HepG2 (cell line): ENCODE data around the gene CRIP1. TPM values are rescaled to one million over a fixed set of nuclear protein-coding genes. Genes with fewer than 3 reads are reported as not detected.

Experiments
- ATAC-seq: fragments of 200-7000 bp; cut with Tn5 transposase; 3 replicates; pipeline ENCODE4 v1.9.1; 2020; ENCODE audit warnings: mild to moderate bottlenecking, moderate library complexity
- BruUV-seq: library from RNA; stranded (reverse); fragments of 400-500 nt; replicated peaks from 2 replicates; lab custom pipeline; 2021; lab: Mats Ljungman, UMichigan
- CTCF ChIA-PET: fragments of 300-600 bp; formaldehyde crosslinking; extraction: SDS; loops from one replicate; lab custom pipeline; 2021; ENCODE audit warnings: low total read pairs, inconsistent platforms, low intra/inter-chr PET ratio; lab: Yijun Ruan, JAX
- POLR2A ChIA-PET: fragments of 350-600 bp; sonication (Branson Sonifier 250); formaldehyde crosslinking; loops from one replicate; lab custom pipeline; 2020; ENCODE audit warnings: antibody characterized with exemption, inconsistent platforms; lab: Yijun Ruan, JAX
- DNase-seq: peaks from one replicate; pipeline ENCODE4 v3.0.0-alpha.2; 2015; ENCODE audit warnings: low spot score
- FAIRE-seq: peaks from 3 replicates; lab custom pipeline; 2011; peaks lifted over from hg19 to GRCh38; lab: Jason Lieb, UNC
- H2AFZ ChIP-seq: one replicate; pipeline ENCODE4 v1.6.1; 2011; ENCODE audit warnings: low read length, inconsistent platforms
- H3K27ac ChIP-seq: fragments of 300-600 bp; 3 replicates; pipeline ENCODE4 v1.8.0; 2011; ENCODE audit warnings: mixed run types, mild to moderate bottlenecking, mixed read lengths, low read length, inconsistent platforms; ENCODE audit not compliant: insufficient read depth; ENCODE audit errors: extremely low read length
- H3K27me3 ChIP-seq, 2 experiments: fragments of 200-600 bp in 1 of 2; 2 replicates in 1 of 2; 3 replicates in 1 of 2; pipeline versions ENCODE4 v1.6.0 to v1.8.0; 2011; ENCODE audit warnings: low read length in 2 of 2, mild to moderate bottlenecking in 2 of 2, moderate library complexity in 2 of 2, inconsistent platforms in 1 of 2; ENCODE audit not compliant: insufficient read depth in 2 of 2, control insufficient read depth in 1 of 2
- H3K36me3 ChIP-seq, 2 experiments: fragments of 200-600 bp in 1 of 2; replicated peaks in 1 of 2; 2 replicates in 1 of 2; 3 replicates in 1 of 2; pipeline versions ENCODE4 v1.5.1 to v1.8.0; 2011; ENCODE audit warnings: low read length in 2 of 2, inconsistent platforms in 1 of 2; ENCODE audit not compliant: insufficient read depth in 2 of 2, control insufficient read depth in 1 of 2
- H3K4me1 ChIP-seq: 2 replicates; pipeline ENCODE4 v1.5.1; 2012; ENCODE audit warnings: low read length, inconsistent platforms; ENCODE audit not compliant: insufficient read depth
- H3K4me2 ChIP-seq: 2 replicates; pipeline ENCODE4 v1.6.0; 2011; ENCODE audit warnings: low read depth, low read length, inconsistent platforms
- H3K4me3 ChIP-seq, 3 experiments: fragments of 200-600 bp in 1 of 3; sonication (generic), shearing (Covaris generic) in 1 of 3; replicated peaks in 1 of 3; 2 replicates each; pipeline ENCODE4 v1.5.1; 2011 to 2016; ENCODE audit warnings: low read length in 3 of 3, inconsistent platforms in 2 of 3, low read depth in 2 of 3, mild to moderate bottlenecking in 2 of 3, control low read depth in 1 of 3, mixed read lengths in 1 of 3; ENCODE audit not compliant: insufficient read depth in 1 of 3
- H3K79me2 ChIP-seq: one replicate; pipeline ENCODE4 v1.6.1; 2011; ENCODE audit warnings: low read length, inconsistent platforms; ENCODE audit not compliant: insufficient read depth
- H3K9ac ChIP-seq: 2 replicates; pipeline ENCODE4 v1.6.0; 2011; ENCODE audit warnings: mild to moderate bottlenecking, low read depth, low read length, inconsistent platforms; ENCODE audit not compliant: insufficient read depth
- H3K9me3 ChIP-seq: 2 replicates; pipeline ENCODE4 v1.5.1; 2012; ENCODE audit warnings: mild to moderate bottlenecking, low read length
- H4K20me1 ChIP-seq: 2 replicates; pipeline ENCODE4 v1.6.0; 2011; ENCODE audit warnings: inconsistent platforms, mild to moderate bottlenecking, low read length, moderate library complexity; ENCODE audit not compliant: insufficient read depth
- GPBP1L1 ChIP-seq: sonication (generic); formaldehyde crosslinking; IDR thresholded peaks from 2 replicates; pipeline ENCODE4 v1.5.0; 2020; ENCODE audit warnings: mild to moderate bottlenecking, missing genetic modification reagents
- KDM5A ChIP-seq: fragments of 200-600 bp; sonication (generic); IDR thresholded peaks from 2 replicates; pipeline ENCODE4 v1.7.0; 2018; ENCODE audit warnings: antibody characterized with exemption, mild to moderate bottlenecking, low read length, borderline replicate concordance
- MATR3 ChIP-seq: sonication (generic); formaldehyde crosslinking; IDR thresholded peaks from 2 replicates; pipeline ENCODE4 v1.4.0; 2020; ENCODE audit warnings: missing genetic modification reagents
- NKX3-1 ChIP-seq: sonication (generic); formaldehyde crosslinking; IDR thresholded peaks from 2 replicates; pipeline ENCODE4 v1.5.0; 2020; ENCODE audit warnings: missing genetic modification reagents
- RBM39 ChIP-seq: fragments of 200-400 bp; formaldehyde crosslinking; IDR thresholded peaks from one replicate; pipeline ENCODE4 v1.6.1; 2018; ENCODE audit warnings: antibody characterized with exemption, mild to moderate bottlenecking, low read depth, low read length; ENCODE audit not compliant: poor library complexity, severe bottlenecking
- ZBTB14 ChIP-seq: sonication (generic); formaldehyde crosslinking; IDR thresholded peaks from 2 replicates; pipeline ENCODE4 v1.4.0; 2020; ENCODE audit warnings: missing genetic modification reagents
- ZNF251 ChIP-seq: sonication (generic); formaldehyde crosslinking; IDR thresholded peaks from 2 replicates; pipeline ENCODE4 v1.9.0; 2021; ENCODE audit warnings: mild to moderate bottlenecking, missing genetic modification reagents
- WGBS: methylation state at CpG from one replicate; pipeline ENCODE4 v1.1.6; 2017; ENCODE audit warnings: low lambda C conversion rate; 5-methylcytosine and 5-hydroxymethylcytosine counted together
- in situ Hi-C: cut with HindIII; loops from 2 replicates; pipeline ENCODE4 v1.10.0; 2017; ENCODE audit warnings: low pct_unique_long_range_greater_than_20kb; ENCODE audit not compliant: extremely low pct_ligation_motif_present
- intact Hi-C: fragments of 100-400 bp; cut with micrococcal nuclease; formaldehyde crosslinking; loops from one replicate; pipeline ENCODE4 v1.10.0; 2022; ENCODE audit not compliant: unreplicated experiment
- polyA plus RNA-seq, 8 experiments: library from polyadenylated mRNA; depleted of rRNA in 3 of 8; stranded (reverse) in 7 of 8; unstranded in 1 of 8; fragments of >200 nt; fragmentation: Illumina TruSeq in 4 of 8; extraction: Trizol in 4 of 8; gene quantifications; 2 replicates each; pipeline versions ENCODE4 v1.2.1 to v1.2.3, GENCODE V29; 2011 to 2016; ENCODE audit warnings: low read depth in 4 of 8, missing spikeins in 1 of 8, mixed read lengths in 1 of 8; ENCODE audit not compliant: insufficient read depth in 1 of 8
- total RNA-seq, 5 experiments: library from RNA; depleted of rRNA; stranded (reverse); fragments of >200 nt; fragmentation: Illumina TruSeq; extraction: Trizol; gene quantifications; 2 replicates each; pipeline ENCODE4 v1.2.3, GENCODE V29; 2016; ENCODE audit warnings: low read depth in 1 of 5

CRIP1 gene
- total and polyA plus RNA-seq, 2 of the 13 experiments (the other 11 are each of a cell fraction or from before 2014, with no cell fraction given): 53.9 to 59.5 TPM

GRCh38 chr14:105480199-105480746 is 6.4 kb upstream of the CRIP1 start:
- ChIA-PET POLR2A (interaction anchor here (1.0 to 2.4 kb wide), 4 partner anchors 9 to 179 kb away, joined by 3 to 10 read pairs (median 8); partner anchors contain the start of genes BRF1 and TEX22), CTCF (interaction anchor here (1.3 to 2.5 kb wide), 4 partner anchors 10 to 52 kb away, joined by 4 to 15 read pairs (median 6); partner anchors contain the start of genes TEDC1 and TMEM121)
- FAIRE-seq (no peak), ATAC-seq (no peak), DNase-seq (no peak)
- Histone ChIP-seq H3K79me2 (no peaks in the 10 kb centered on the region), H4K20me1 (no peaks in the 10 kb centered on the region), H3K4me3 (no peak overlapping the region), H3K27me3 (peaks cover 2 to 29% of the 10 kb centered on the region in 2 experiments; a peak in 4 of 5 replicates), H3K4me1 (peaks cover 64% of the 10 kb centered on the region), H3K9ac (no peak overlapping the region), H3K9me3 (no peaks in the 10 kb centered on the region), H3K27ac (no peak overlapping the region), H3K4me2 (no peak overlapping the region), H3K36me3 (no peaks in the 10 kb centered on the region), H2AFZ (no peak overlapping the region)
- TF ChIP-seq KDM5A (no peak), NKX3-1 (no peak), ZNF251 (CRISPR knock-in tag) (no peak), MATR3 (no peak), RBM39 (no peak), ZBTB14 (CRISPR knock-in tag) (no peak), GPBP1L1 (no peak)
- in situ Hi-C loops: no loop called here
- intact Hi-C loops: loop anchor here (2.0 kb wide), 1 partner anchor 49 kb away; no protein-coding TSS in a partner anchor
- no TSS peak for BruUV-seq
- 69% methylated on average over 15 of the region's 15 CpGs for WGBS
